GM18511 (cell line): ENCODE results near the gene CNST.
A peak's percentile ranks its signal among the peaks of the same experiment; 100 is the strongest.
"Not testable (repeated sequence)": the region's sequence is repeated elsewhere in the genome, so short reads cannot be mapped to it uniquely, and the experiment has no call there.

Source experiments
- ATAC-seq: cut with Tn5 transposase; IDR thresholded peaks from one replicate; pipeline ENCODE4 v1.9.1; 2021; ENCODE audit warnings: mild to moderate bottlenecking, moderate library complexity; ENCODE audit not compliant: unreplicated experiment

Gene CNST

DNA sequence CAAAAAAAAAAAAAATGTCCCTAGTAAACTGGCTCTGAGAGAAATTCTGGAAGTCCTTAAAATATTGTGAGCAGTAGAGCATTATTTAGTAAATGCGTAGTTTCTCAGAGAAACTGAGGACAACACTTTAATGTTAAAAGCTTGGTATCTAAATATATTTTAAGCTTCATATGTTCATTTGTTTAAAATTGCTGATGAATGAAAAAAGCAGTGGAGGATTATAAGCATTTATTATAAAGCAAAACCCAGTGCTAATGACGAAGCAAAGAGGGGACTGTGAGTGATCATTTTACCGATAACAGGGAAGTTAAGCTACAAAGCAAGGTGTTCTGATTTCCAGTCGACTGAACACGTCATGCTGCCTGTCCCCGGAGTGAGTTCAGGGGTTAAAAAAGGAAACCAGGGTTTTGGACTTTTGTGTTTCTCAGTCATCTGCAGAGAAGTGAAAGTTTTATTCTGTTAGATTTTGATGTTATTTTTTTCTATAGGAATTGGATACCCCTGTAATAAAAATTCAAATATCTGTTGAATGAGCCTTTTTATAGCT is 93.4 kb downstream of the CNST start:
- no peak for ATAC-seq

DNA sequence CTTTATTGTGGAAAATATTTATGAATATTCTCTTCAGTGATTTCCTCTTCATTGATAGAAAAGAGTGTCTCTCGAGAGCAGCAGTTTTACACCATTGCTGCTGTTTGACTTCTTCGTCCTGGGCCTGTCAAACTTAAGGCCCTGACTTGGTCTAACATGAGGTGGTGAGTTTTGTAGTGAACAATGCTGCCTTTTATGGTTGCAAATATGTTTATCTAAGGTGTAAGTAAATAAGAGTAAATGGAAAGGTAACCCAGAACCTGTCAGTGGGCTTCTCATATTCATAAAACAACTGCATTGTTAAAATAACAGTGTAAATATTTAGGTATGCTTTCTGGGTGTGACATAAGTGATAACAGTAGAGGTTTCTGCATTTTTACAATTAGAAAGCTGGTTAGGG is 95.2 kb downstream of the CNST start:
- no peak for ATAC-seq

DNA sequence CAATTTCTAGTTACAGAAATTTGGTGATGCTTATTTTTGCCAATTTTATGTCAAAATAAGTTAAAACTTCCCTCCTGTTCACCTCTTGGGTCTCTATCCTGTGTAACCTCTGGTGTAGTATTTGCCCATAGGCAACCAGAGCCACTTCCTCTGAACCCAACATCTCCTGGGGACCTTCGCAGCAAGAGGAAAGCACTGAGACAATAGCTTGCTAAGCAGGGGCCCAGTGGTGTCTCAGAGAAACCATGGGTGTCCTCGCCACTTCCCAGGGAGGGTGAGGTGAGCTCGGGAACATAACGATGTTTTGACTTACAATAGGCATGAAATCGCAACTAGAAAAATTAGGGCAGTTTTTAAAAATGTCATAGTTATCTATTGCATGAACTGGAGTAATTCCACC is 101.5 kb downstream of the CNST start:
- ATAC-seq, result no peak

DNA sequence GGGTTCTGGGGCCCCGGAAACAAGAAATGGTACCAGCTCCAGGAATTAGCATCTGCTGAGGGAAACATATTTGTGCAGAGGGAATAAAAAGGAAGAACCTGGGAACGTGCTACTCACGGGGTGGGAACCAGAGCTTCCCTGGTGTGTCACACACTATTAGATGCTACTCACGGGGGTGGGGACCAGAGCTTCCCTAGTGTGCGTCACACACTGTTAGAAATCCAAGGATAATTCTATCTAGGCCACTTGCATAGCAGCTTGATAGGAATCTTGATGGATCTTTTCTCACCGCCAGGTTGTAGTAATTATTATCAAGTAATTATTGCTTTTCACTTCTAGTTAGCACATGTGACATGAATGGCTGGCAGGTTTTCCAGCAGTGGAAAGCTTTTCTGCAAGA is 103.4 kb downstream of the CNST start:
- ATAC-seq, result no peak

DNA sequence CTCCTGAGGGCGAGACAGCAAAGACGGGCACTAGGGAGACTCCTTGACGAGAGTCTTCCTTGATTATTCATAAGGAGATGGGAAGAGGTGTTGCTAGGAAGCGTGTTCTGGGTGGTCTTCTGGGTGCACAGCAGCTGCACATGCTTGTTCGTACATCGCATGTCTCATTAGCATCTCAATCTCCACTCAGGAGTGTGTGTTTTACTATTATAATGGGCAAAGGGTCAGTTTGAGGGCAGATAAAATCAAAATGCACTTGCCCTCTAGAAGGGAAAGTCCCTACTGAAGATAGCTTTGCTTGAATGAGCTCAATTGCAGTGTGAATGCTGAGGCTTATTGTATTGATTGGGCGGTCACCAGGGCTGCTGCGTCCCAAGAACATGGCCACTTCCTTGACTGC is 107.8 kb downstream of the CNST start:
- ATAC-seq, result no peak

DNA sequence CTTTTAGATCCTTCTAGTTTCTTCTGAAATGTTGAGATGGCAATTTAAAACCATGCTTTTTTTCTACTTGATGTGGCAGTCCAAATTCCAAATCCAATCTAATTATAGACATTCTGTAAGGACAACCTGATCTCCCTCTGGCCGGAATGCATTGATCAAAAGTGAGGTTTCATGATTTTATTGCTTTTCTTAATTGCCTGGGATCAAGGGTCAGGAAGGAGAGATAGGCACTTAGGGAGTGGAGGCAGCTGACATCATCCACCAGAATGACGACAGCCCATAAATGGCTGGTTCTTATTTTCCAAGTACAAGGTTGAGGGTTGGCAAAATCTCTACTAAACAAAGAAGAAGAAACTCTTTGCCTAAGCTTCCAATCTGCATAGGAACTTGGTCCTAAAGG is 111.6 kb downstream of the CNST start:
- ATAC-seq, result no peak

DNA sequence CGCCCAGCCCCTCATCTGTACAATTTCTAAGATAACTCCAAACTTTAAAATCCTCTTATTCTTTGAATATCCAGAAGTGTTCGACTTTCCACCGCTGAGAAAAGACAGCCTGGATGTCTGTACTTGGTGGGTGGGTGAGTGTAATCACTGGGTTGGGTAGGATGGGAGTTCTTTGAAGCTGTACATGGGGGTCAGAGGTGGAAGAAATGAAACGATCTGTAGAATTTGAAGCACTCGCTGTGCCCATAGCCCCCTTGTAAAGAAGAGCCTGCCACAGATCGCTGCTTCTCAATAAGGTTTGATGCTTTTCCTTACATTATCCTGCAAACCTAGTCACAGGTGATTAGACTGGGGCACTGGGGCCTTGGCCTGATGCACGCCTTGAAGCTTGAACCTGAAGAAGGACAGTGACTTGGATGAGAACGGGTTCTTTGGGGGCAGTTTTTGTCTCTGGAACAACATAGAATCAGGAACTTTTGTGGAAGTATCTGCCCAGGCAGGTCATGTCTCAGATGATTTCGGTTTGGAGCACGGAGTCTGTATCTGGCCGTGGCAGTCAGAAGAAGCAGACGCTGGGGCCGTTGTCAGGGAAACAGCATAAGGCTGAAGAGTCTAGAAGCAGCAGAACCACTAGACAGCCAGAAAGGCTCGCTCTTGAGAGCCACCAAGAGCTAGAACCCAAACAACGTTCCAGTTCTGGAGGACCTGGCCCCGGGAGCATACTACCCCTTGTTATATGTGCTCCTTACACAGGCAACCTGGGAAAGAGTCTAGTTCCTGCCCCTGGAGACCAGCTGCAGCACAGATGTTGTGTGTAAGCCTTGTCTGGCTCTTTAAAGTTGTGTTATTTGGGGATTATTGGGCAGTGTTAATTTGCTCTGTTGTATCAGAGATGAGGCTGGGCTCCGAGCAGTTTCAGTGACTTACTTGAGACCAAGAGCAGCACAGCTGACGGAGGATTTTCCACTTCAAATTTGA is 112.8 kb downstream of the CNST start:
- ATAC-seq, result no peak

DNA sequence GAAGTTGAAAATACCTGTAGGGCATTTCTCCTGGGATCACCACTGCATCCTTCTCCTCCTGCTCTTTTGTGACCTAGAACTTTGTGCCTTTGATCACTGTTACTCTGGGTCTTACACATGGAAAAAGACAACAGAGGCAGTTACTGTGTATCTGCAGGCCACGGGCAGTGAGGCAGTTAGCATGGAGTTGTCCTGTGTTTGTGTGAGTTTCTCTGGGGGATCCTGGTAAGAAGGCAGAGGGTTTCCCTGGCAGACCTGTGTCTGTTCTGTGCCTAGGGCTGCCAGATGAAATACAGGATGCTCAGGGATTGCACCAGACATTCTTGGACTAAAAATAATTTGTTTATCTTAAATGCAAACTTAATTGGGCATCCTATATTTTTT is 113.5 kb downstream of the CNST start:
- ATAC-seq, result no peak

DNA sequence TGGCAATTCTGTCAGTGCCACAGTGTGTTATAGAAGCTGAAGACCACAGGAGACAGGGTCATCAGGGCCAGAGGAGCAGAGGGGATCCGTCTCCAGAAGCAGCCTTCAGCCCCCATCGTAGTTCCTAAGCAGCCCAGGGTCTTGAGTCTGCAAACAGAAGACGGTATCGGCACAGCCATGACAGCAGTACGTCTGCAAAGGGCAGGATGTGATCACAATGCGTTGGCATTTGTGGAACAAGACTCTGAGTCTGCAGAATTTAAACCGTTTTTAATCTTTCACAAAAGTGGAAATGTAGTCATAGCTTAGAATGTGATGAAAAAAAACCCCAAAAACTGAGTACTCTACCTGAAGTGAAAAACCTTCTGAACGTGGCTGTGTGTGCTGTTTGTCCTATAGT is 113.9 kb downstream of the CNST start:
- no peak for ATAC-seq

DNA sequence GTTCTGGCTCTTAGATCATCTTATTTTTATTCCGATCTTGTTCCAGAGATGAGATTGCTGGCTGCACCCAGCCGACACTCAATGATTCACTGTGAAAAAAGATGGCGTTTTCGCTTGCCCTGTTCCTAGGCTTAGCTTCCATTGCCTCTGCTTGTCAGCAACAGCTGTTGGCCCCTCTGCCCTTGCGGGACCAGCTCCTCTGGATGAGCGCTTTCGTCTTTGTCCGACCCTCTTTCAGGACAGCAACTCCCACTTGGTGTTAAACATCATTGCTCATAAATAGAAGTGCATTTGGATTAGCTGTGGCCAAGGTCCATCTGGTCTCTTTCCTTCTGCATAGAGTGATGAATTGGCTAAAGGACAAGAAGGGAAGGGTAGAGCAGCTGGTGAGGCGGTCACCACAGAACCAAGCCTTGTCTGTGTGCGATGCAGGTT is 114.5 kb downstream of the CNST start:
- ATAC-seq, result no peak

DNA sequence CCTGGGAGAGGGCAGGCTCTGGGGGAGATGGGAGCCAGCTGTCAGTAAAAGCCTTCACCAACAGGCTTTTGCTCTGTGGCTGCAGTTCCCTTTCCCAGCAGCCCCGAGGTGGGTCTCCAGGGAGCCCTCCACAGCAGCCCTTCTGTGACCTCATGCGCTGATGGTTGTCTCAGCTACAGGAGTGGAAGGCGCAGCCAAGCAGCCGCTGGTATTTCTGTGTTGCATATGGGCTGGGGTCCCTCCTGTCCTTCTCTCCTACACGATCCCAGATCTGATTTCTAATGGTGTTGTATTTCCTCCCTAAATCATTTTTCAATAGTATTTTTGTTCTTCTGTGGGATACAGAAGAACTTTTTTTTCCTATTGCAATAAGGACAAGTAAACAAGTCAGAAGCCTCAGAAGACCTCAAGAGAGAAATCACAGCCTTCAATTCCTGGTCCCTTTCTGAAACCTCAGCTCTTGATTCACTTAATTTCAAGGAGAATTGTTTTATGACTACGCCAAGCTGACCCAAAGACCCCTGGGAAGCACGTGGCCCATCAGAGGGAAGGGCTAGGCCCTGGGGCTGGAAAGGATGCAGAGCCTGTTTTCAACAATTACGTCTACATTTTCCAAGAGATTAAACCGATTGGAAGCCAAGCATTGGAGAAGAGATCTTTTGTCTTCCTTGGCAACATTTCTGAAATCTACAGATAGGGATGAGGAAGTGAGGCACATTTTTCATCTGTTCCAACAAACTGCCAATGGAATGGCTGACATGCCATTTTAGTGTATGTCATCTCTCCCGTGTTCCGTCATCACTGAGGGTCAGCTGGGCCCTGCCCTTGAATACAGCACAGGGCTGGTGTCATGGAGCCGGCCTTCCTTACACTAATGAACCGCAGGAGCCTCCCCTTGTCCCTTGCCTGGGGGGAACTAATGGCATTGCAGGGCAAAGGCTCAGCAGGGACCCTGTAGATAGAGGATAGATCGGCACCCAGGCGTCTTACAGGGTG is 115.9 kb downstream of the CNST start:
- ATAC-seq, result no peak

DNA sequence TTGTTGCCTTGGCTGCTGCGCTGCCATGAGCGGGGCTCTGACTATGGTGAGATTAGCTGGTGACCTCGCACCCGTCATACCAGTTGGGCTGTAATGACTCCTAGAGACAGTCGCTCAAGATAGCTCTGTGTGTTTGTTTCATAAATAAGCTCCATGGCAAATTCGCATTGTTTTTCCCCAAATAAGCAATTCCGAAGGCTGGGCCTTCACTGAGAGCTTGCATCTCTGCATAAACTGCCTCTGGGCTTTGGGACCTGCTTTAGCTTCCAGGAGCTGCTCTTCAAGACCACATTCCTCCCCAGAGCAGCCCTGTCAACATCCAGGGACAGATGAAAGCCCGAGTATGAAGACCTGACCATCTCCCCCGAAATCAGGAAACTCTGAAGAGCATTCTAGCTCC is 117.3 kb downstream of the CNST start:
- no peak for ATAC-seq

DNA sequence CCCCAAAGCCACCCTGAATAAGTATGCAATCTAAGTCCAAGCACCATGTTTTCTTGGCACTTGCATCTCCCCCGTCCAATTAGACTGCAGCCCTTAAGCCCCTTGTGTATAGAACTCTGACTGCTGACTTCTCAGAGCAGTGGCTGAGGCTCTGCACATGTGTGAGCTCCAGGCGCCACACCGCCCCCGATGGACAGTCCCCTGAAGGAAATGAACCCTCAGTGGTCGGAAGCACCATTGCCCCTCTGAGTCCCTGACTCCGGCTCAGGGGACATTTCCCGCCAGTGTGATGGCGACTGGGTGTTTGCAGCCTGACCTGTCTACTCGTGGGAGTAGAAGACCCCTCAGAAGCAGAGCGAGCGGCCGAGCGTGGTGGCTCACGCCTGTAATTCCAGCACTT is 120.7 kb downstream of the CNST start:
- no peak for ATAC-seq

DNA sequence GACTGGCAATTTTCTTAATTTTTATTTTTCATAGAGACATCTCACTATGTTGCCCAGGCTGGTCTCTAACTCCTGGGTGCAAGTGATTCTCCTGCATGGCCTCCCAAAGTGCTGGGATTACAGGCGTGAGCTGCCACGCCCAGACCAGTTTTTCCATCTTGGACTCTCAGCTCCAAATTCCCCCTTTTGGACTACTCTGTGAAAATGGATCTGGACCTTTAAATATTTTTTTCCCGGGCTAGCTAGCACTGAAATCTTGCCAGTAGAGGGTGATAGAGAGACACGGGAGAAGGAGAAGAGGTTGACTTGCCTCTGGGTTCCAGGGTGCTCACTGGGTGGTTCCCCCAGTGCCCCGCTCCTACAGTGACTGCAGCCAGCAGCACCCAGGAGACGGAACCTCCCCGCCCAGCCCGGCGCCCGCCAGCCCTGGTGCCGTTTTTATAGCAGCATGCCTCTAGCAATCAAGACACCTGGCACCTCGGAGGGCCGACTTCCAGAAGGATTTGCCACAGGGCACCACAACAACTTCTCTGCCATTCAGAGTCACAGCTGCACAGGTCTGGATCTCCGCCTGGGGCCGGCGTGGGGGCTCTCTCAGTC is 123.3 kb downstream of the CNST start:
- peak; percentile 97 for ATAC-seq

DNA sequence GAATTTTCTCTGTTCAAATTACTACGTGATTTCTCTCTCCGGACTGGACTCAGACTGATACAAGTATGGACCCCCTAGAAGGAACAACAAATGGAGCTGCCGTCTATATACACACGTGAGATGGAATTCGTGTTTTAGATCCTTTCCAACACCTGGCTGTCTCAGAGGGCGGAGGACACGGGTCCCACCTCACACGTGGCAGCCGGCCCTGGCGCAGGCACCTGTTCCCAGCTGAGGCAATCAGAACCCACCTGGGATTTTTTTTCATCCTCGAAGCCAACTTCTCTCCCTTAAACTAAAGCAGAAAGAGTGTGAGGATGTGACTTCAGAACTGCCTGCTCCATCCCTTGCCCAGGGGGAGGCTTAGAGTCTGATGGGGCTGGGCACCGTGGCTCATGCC is 123.8 kb downstream of the CNST start:
- no peak for ATAC-seq

DNA sequence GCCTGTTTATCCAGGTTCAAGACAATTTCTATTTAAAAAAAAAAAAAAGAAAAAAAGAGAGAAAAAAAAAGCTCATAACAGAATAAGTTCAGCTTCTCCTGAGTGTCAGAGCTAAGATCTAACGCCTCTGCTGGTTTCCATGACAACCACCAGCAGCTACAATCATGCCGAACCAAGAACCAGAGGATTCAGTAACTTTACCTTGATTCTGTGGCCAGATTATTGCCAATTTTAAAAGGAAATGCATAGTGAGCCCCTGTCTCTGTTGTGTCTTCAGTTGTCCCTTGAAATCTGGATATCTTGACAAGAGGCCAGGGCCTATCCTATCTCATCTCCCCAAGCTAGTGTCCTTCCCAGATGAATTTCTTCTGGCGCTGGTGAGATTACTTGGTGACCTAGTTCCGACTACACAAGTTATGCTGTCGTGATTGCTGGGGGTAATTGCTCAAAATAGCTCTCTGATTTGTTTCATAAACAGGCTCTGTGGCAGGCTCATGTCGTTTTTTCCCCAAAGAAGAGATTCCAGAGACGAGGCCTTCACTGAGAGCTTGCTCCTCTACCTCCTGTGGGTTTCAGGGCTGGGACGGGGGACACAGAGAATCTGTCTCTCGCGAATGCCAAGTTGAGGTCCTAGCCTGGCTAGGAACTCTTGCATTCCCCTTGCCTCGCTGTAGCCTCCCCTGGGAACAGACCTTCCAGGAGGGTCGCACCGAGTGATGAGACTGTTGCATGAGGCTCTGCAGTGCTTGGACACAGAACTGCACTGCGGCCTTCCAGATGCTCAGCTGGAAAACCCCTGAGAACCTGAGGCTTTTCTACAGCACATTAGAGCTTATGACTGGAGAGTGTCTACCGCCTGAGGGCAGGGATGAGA is 125.6 kb downstream of the CNST start:
- no peak for ATAC-seq

DNA sequence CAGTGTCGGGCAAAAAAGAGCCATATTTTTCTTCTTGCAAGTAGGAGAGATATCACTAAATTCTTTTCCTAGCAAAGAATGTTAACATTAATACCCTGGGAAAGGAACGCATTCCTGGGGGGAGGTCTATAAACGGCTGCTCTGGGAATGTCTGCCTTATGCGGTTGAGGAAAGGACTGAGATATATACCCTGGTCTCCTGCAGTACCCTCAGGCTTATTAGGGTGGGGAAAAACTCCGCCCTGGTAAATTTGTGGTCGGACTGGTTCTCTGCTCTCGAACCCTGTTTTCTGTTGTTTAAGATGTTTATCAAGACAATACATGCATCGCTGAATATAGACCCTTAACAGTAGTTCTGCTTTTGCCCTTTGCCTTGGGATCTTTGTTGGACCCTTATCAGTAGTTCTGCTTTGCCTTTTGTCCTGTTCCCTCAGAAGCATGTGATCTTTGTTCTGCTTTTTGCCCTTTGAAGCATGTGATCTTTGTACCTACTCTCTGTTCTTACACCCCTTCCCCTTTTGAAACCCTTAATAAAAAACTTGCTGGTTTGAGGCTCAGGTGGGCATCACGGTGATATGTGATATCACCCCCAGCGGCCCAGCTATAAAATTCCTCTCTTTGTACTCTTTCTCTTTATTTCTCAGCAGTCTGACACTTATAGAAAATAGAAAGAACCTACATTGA is 128.1 kb downstream of the CNST start:
- not testable (repeated sequence) for ATAC-seq

DNA sequence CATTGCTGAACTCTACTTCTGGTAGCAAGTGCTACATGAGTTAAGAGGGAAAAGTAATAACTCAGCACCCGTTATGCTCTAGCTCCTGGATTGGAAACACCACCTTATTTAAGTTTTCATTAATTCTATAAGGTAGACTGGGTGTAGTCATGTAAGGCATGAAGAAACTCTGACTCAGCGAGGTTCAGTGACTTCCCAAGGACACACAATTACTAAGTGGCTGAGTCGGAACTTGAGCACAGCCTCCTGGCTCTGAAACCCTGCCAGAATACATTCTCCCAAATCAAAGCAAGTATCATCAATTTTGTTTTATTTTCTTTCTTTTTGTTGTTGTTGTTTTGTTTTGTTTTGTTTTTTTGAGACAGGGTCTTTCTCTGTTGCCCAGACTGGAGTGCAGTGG is 128.9 kb downstream of the CNST start:
- no peak for ATAC-seq

DNA sequence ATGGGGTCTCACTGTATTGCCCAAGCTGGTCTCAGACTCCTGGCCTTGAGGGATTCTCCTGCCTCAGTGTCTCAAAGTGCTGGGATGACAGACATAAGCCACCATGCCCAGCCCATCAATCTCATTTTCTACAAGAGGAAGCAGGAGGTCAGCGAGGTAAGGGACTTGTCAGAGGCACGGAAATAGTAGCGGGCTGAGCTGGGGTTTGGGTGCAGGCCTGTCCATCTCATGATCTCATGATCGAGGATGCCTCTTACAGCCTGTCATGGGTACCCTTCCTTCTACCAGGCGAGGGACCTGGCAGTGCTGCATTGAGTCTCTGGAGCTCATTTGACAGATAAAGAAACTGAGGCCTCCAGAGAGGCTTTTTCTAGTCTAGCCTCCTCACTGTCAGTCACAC is 129.4 kb downstream of the CNST start:
- no peak for ATAC-seq
